NCI-H2081 treated with DMSO at 0.1 percent for 48 hours (cell line): ENCODE data around the gene HNRNPL.
"Not testable (repeated sequence)": the region's sequence is repeated elsewhere in the genome, so short reads cannot be mapped to it uniquely, and the experiment has no call there.

Experiments
- DNase-seq: peaks from one replicate; lab custom pipeline; 2025; lab: John Stamatoyannopoulos, UW

HNRNPL gene

DNA sequence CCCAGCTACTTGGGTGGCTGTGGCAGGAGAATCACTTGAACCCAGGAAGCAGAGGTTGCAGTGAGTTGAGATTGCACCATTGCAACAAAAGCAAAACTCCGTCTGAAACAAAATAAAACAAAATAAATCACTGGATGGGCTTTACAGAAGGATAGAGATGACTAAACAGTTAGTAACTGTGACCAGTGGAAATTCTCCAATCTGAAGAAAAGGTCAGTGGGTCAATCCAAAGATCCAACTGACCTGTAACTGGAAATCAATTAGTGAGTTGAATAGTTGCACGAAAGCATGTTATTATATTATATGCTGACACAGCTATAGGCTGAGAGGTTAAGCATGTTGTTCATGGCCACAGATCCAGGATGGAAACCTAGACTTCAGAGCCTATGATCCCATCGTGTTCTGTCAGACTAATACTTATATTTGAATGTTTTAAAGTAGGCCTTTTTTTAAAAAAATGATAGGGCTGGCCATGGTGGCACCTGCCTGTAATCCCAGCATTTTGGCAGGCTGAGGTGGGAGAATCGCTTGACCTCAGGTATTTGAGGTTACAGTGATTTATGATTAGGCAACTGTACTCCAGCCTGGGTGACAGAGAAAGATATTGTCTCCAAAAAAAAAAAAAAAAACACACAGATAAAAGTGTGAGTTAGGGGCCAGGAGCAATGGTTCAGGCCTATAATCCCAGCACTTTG lies 19.6 kb downstream of the HNRNPL start:
- no peak for DNase-seq

DNA sequence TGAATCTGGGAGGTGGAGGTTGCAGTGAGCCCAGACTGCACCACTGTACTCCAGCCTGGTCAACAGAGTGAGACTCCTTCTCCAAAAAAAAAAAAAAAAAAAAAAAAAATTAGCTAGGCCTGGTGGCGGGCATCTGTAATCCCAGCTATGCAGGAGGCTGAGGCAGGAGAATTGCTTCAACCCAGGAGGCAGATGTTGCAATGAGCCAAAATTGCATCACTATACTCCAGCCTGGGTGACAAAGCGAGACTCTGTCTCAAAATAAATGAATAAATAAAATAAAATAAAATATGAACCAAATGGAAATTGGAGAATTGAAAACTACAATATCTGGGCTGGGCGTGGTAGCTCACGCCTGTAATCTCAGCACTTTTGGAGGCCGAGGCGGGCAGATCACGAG lies 20.6 kb downstream of the HNRNPL start:
- DNase-seq, result not testable (repeated sequence)

DNA sequence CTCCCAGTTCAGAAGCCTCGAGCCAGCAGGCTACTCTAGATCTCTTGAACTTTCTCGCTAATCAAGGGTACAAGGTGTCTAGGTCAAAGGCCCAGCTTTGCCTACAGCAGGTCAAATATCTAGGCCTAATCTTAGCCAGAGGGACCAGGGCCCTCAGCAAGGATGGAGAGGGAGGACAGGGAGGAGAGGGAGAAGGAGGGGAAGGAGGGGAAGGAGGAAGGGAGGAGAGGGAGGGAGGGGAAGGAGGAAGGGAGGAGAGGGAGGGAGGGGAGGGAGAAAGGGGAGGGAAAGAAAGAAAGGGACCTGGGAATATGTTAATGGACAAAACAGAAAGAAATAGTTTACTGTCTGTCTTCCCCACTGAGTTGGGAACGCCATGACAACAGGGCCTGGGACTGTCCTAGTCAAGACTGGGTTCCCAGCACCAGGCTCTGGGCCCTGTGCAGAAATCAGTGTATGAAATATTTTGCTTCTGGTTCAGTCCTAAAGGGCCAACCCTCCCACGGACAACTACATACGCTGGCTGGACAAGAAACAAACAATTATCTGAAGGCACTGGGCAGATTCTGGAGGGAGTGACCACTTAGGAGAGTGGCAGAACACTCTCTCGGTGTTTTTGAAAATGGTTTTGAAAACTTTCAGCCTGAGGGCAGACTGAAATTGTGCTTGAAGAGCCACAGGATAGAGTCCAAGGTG lies 22.8 kb downstream of the HNRNPL start:
- no peak for DNase-seq

DNA sequence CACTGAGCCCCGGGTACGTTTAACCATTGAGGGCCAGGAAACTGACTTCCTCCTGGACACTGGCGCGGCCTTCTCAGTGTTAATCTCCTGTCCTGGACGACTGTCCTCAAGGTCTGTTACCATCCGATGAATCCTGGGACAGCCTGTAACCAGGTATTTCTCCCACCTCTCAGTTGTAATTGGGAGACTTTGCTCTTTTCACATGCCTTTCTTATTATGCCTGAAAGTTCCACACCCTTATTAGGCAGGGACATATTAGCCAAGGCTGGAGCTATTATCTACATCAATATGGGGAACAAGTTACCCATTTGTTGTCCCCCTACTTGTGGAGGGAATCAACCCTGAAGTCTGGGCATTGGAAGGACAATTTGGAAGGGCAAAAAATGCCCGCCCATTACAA lies 23.9 kb downstream of the HNRNPL start:
- DNase-seq, result not testable (repeated sequence)

DNA sequence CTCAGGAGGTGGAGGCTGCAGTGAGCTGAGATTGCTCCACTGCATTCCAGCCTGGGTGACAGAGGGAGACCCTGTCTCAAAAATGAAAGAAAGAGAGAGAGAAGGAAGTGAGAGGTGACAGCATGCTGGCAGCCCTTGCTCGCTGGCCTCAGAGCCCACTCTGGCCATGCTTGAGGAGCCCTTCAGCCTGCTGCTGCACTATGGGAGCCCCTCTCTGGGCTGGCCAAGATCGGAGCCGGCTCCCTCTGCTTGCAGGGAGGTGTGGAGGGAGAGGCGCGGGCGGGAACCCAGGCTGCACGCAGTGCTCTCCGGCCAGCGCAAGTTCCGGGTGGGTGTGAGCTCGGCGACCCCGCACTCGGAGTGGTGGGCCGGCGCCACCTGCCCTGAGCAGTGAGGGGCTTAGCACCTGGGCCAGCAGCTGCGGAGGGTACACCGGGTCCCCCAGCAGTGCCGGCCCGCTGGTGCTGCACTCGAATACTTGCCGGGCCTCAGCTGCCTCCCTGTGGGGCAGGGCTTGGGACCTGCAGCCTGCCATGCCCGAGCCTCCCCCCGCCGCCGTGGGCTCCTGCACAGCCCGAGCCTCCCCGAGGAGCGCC lies 28.5 kb downstream of the HNRNPL start:
- DNase-seq, result not testable (repeated sequence)

DNA sequence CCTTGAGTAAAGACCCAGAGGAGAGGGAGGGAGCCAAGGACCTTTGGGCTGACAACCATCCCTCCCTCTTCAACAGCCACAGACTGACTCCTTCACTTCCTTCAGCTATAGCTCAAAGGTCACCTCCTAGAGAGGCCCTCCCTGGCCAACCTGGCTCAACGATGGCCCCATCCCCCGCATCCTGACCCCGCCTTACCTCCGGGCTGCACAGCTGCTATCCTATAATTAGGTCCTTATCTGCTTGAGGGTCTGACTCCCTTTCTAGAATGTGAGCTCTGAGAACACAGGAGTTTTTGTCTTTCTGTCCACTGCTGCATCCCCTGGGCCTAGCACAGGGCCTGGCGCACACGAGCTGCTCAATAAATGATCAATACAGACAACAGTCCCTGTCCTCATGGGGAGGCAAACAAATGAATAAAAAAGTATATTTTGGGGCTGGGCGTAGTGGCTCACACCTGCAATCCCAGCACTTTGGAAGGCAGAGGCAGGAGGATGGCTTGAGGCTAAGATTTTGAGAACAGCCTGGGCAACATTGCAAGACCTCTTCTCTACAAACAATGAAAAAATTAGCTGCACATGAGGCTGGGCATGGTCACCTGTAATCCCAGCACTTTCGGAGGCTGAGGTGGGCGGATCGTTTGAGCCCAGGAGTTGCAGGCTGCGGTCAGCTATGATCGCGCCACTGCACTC lies 30.4 kb downstream of the HNRNPL start:
- no peak for DNase-seq

DNA sequence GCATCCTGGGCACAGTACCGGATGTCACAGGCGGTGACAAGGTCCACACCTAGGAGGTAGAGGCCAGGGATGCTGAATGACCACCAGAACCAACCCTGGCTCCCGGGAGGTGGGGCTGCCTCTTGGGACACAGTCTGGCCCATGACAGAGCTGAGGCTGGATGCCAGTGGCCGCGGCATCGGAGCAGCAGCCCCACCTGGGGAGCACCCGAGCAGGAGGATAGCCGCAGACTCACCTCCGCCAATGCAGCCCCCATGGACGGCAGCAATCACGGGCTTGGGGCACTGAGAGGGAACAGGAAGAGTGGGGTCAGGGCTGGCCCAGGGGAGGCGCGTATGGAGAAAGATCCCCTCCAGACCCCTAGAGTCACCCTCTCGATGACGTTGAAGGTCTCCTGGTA lies 32.7 kb downstream of the HNRNPL start:
- DNase-seq, result no peak

DNA sequence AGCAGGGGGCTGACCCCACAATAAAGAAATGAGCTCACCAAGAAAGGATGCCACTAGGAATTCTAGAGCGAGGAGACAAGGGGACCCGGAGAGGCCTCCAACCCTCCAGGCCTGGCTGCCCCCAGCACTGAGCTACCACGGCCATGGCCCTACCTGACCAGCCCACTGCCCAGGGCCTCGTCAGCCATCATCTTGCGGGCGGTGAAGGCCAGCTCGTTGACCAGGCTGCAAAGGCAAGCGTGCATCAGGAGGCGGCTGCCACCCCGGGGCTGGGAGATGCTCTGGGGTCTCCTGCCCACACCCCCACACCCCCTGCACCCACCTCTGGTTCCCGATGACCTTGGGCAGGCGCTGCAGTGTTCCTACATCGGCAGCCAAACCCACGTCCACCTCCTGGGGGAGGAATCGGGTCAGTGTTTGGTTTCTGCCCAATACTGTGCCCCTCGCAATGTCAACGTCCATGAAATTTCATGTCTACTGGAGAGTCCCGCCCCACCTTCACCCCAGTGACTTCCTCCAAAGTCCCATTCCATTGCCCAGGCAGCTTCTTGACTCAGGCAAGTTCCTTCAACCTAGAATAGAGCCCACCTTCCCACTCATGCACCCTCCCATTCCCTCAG lies 33.5 kb downstream of the HNRNPL start:
- no peak for DNase-seq

DNA sequence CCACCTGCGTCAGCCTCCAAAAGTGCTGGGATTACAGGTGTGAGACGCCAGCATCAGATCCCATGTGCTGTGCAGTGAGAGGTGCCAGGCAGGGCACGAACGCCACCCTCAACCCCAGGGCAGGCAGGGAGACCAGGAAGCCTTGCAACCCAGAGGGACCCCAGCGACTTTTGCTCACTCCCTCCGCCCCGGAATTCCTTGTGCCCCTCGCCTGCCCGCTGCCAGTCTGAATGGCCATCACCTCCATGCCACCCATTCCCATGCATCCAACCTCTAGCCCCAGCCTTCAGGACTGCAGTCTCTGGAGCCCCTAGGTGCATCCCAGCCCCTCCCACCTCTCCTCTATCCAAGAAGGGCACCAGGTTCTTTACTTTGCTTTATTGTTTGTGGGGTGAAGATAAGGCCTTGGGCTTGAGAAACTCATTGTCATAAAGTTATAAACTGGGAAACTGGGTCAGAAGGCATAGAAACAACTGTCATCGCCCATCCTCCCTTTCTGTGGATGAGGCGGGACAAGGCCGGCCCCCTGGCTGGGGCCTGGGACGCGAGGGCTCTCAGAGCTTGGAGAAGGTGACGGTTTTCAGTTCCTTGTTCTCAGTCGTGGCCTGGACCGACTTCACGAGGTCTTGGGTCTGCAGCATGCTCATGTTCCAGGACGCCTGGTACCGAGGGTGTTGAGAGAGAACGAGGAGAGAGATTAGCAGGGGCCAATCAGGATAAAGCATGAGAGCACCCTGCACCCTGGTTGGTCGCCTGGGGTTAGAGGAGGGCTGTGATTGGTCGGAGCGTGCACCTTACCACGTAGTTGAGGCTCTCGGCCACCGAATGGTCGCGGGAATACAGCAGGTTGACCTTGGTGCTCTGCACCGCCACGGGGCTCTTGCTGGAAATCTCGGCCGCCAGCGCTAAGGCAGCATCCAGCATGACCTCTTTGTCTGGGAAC lies 34.5 kb downstream of the HNRNPL start:
- no peak for DNase-seq

DNA sequence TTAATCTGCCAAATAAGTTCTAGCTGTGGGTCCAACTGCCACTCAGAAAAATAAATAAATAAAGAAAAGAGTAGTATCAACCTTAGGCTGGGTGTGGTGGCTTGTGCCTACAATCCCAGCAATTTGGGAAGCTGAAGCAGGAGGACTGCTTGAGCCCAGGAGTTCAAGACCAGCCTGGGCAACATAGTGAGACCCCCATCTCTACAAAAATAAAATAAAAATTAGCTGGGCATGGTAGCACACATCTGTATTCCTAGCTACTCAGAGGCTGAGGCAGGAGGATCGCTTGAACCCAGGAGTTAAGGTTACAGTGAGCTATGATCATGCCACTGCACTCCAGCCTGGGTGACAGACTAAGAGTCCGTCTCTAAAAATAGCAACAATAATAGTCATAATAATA lies 35.9 kb downstream of the HNRNPL start:
- DNase-seq, result not testable (repeated sequence)

DNA sequence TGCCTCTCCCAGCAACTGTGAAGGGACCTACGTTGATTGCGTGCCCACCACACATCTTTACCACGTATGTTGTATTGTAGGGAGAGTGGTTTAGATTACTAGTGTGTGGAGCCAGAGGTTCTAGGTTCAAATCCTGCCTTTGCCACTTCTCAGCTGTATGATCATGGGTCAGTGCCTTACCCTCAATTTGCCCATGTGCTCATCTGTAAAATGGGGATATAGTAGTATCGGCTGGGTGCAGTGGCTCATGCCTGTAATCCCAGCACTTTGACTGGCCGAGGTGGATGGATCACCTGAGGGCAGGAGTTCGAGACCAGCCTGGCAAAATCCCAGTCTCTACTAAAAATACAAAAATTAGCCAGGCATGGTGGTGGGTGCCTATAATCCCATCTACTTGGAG lies 36.5 kb downstream of the HNRNPL start:
- DNase-seq, result no peak

DNA sequence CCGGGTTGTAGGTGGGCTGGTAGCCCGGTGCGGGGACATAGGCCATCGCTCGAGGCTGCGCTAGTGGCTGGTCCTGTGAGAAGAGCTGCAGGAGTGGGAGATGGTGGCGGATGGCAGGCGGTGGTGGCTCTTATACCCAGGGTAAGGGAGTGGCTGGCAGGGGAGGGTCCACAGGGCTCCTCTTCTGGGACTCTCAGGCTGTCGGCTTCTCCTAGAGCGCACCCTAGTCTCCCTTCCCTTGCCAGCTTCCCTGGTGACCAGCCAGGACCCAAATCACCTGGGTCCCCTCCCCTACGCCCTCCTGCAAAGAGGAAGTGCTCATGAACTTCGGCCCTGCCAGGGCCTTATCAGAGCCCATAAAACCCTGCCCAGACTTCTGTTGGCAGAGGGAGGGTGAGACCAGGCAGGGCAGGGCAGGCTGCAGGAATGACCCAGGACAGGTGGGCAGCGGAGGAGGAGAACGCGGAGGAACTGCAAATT lies 36.9 kb downstream of the HNRNPL start, which contains the start of gene LGALS4:
LGALS4 (minus strand) TSS at position 105 of the 480 bp plus-strand sequence; CDS start at position 46, 59 bp downstream.
- DNase-seq, result no peak

DNA sequence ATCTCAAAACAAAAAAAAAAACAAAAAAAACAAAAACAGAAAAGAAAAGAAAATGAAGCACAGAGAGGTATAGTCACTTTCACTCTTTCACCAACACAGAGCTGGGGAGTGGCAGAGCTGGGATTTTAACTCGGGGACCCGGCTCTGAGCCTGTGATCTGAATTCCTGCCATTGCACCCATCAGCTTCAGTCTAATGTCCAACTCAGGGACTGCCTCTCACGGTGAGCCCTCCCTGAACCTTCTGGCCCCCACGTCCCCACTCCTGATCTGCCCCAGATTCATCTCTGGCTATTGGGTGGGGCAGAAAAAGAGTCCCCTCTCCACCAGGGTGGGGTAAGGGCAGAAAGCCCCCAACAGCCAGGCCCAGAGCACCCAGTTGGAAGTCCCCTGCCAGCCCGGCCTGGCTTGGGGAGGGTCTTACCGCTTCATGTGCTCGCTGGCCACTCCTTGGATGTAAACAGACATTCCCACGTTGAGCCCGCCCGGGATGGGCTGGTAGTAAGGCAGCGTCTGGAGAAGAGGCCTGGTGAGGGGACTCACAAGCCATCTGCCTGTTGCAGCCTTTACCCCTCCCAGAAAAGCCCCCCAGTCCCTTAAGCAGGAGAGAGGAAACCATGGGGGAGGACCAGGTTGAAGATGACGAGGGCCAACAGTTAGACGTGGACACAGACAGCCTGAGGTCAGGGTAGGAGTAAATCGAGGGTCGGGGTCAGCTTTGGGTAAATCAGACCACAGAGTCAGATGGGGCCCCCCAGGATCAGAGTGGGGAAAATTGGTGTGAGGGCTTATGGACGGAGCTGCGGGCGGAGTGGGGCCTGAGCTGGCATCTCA lies 37.6 kb downstream of the HNRNPL start:
- no peak for DNase-seq

DNA sequence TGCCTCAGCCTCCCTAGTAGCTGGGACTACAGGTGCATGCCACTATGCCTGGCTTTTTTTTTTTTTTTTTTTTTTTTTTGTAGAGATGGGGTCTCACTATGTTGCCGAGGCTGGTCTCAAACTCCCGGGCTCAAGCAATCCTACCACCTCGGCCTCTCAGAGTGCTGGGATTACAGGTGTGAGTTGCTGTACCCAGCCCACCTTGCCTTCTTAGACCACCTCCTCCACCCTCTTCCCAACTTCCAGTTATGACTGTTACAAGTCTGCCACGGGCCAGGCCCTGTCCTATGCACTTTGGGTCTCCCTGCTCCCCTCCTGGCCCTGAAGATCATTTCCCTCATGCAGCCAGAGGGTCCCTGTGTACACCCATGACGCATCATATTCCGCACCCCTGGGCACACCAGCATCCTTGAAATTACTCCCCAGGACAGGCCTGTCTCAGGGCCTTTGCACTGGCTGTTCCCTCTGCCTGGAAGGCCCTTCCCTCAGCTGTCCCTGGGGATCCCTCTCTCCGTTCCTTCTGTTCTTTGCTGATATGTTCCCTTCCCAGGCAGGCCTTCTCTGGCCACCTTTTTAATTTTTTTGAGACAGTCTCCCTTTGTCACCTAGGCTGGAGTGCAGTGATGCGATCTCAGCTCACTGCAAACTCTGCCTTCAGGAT lies 40.1 kb downstream of the HNRNPL start:
- DNase-seq, result no peak

DNA sequence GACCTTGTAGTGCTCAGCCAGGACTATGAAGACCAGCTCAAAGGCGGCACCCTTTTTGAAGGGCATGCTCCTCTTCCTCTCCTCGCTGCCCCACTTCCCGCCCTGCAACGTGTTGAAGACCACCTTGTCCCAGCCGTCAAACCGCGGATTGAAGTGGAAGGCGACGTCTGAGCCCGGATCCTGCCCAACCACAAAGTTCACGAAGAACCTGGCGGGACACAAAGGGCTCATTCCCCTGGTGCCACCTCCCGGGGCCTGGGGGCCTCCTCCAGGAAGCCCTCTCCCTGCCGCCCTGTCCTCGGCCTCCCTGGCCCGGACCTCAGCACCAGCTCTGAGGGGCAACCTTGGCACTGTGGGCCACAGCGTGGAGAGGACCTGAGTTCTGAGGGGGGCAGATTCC lies 41.0 kb downstream of the HNRNPL start:
- DNase-seq, result no peak

DNA sequence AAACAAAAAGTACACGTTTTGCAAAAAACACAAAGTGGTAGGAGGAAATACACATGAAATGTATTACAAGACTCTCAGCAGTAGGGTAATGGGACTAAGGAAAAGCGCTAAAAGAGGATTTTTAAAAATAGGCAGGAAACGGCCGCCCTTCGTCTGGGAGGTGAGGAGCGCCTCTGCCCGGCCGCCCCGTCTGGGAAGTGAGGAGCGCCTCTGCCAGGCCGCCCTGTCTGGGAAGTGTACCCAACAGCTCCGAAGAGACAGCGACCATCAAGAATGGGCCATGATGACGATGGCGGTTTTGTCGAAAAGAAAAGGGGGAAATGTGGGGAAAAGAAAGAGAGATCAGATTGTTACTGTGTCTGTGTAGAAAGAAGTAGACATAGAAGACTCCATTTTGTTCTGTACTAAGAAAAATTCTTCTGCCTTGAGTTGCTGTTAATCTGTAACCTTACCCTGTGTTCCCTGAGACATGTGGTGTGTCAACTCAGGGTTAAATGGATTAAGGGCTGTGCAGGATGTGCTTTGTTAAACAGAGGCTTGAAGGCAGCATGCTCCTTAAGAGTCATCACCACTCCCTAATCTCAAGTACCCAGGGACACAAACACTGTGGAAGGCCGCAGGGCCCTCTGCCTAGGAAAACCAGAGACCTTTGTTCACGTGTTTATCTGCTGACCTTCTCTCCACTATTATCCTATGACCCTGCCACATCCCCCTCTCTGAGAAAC lies 42.2 kb downstream of the HNRNPL start:
- DNase-seq, result not testable (repeated sequence)

DNA sequence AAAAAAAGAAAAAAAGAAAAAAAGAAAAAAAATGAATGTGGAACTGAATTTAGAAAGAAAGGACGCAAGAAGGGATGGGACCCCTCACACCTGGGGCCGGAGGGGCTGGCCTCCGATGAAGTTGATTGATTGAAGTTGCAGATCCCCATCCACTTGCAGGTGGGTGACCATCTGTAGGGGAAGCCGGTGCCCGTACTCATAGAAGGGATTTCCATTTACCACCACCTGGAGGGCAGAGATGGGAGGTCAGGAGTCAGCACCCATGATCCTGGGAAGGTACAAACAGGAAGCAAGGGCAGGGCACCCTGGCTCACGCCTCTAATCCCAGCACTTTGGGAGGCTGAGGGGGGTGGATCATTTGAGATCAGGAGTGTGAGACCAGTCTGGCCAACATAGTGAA lies 43.4 kb downstream of the HNRNPL start:
- no peak for DNase-seq

DNA sequence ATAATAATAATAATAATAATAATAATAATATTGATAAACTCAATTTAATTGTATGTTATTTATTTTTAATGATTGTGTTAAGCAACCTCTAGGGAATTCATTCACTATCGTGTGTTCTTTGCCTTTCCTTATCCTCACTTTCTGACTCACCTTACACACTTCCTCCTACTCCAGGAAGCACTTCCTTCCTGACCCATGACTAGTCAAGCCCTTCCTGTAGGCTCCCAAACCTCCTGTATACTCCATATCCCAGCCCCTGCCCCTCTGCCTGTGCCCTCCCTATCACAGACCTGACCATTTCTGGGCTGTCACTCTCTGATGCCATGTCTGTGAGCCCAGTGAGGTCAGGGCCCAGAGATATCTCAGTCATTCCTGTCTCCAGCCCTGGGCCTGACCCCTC lies 44.6 kb downstream of the HNRNPL start:
- no peak for DNase-seq

DNA sequence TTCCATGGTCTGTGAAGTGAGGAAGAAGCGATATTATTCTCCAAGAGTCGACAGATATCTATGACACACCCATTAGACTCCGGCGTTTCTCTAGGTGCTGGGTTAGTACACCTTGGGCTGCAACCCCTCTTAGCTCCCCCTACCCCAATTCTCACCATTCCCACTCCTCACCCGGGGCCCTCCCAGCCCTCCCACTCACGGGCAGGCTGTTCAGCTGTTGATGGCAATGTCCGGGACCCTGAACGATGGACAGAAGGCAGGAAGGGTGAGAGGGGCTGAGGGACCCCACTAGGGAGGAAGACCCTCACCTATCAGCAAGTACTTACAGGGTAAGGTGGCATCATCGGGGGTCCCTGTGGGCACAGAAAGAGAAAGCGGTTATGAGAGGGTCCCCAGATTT lies 46.2 kb downstream of the HNRNPL start:
- DNase-seq, result no peak
